Measurements from ENCODE around the gene ZFP92.
"Not testable (repeated sequence)": the region's sequence is repeated elsewhere in the genome, so short reads cannot be mapped to it uniquely, and the experiment has no call there.

ZFP92 gene

DNA sequence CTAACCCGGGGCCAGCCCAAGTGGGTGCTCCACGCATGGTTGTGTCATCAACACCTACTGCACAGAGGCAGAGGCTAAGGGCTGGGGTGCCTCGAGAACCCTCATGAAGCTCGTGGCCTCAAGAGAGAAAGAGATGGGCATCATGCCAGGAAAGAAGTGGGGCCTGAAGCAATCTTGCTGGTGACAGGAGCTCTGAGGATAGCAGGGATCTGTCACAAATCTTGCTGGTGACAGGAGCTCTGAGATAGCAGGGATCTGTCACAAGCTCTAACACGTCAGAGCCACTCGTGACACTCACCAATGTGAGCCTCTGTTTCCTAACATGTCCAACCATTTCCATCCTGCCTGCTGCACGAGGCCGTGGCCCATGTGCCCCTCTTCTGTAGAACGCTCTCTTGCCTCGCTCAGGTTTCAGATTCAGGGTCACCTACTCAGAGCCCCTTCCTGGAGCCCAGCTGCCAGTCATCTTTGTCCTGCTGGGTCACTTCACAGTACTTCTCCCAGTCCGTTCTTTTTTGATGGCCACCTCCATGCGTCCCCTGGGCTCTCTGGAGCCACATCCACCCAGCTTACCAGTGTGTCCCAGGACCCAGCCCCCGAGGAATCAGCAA is 31.2 kb upstream of the ZFP92 start:
- no peak overlapping the region for H3K27ac ChIP-seq
- TF ChIP-seq, protein P1, sequence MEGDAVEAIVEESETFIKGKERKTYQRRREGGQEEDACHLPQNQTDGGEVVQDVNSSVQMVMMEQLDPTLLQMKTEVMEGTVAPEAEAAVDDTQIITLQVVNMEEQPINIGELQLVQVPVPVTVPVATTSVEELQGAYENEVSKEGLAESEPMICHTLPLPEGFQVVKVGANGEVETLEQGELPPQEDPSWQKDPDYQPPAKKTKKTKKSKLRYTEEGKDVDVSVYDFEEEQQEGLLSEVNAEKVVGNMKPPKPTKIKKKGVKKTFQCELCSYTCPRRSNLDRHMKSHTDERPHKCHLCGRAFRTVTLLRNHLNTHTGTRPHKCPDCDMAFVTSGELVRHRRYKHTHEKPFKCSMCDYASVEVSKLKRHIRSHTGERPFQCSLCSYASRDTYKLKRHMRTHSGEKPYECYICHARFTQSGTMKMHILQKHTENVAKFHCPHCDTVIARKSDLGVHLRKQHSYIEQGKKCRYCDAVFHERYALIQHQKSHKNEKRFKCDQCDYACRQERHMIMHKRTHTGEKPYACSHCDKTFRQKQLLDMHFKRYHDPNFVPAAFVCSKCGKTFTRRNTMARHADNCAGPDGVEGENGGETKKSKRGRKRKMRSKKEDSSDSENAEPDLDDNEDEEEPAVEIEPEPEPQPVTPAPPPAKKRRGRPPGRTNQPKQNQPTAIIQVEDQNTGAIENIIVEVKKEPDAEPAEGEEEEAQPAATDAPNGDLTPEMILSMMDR (conservative IDR thresholded peaks at IDR 0.05), result no peak
- no peak for TF ChIP-seq ZFX (IDR thresholded peaks at IDR 0.05)

DNA sequence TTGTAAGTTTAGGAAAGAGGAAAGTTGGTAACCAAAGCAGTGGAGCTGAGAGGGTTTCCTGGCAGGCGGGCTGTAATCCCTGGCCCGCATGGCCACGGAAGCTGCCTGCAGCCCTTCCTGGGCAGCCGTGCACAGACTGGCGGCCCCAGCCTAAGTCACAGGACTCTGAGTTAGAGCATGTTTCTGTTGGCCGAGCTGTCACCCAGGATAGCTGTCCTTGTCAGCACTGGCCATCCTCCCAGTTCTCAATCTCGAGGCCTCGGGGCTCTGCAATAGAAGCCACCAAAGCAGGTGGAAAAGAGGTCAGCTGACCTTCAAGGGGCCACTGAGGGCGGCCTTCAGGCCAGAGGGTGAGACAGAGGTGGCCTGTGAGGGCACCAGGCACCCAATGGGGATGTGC is 30.6 kb upstream of the ZFP92 start:
- no peak for TF ChIP-seq ZFX (IDR thresholded peaks at IDR 0.05)
- TF ChIP-seq, protein P1 (conservative IDR thresholded peaks at IDR 0.05), result no peak
- H3K27ac ChIP-seq, result no peak overlapping the region

GRCh38 chrX:153381684-153382532 is 29.4 kb upstream of the ZFP92 start:
- no peak overlapping the region for H3K27ac ChIP-seq
- TF ChIP-seq, protein P1 (conservative IDR thresholded peaks at IDR 0.05), result no peak
- no peak for TF ChIP-seq ZFX (IDR thresholded peaks at IDR 0.05)

DNA sequence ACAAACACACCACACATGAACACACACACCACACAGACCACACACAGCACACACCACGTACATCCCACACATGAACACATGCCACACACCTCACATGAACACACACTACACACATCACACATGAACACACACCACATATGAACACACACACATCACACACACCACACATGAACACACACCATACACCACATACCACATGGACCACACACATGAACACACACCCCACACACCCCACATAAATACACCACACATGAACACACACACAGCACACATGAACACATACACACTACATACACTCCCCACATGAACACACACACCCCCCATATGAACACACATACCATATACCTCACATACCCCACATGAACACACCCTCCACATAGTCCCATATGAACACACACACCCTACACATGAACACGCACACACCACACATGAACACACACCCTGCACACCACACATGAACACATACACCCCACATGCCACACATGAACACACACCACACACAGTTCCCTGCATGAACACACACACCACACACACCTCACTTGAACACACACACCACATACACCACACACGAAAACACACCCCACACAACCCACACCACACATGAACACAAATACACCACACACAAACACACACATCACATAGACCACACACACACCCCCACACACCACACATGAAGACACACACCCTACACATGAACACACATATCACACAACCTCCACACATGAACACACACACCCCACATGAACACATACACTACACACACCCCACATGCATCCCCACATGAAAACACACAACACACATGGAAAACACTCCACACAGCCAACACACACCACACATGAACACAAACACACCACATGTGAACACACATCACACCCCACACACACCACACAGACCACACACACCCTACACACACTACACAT is 28.4 kb upstream of the ZFP92 start:
- TF ChIP-seq, protein P1 (conservative IDR thresholded peaks at IDR 0.05), result no peak
- H3K27ac ChIP-seq, result no peak overlapping the region

DNA sequence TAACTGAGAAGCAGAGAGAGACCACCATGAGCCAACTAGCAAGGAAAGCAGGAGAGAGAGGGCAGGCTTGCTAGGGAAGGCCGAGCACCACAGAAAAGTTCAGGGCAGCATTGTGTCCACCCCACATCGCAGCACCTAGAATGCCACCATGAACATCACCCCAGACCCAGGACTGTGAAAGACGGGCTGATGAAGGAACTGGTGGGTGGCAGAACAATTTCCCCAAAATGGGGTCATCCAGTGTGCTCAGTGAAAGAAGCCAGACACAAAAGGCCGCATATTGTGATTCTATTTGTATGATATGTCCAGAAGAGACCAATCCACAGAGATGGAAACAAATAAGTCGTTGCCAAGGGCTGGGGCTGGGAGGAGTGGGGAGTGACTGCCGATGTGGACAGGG is 26.9 kb upstream of the ZFP92 start:
- no peak overlapping the region for H3K27ac ChIP-seq
- TF ChIP-seq ZFX (IDR thresholded peaks at IDR 0.05), result no peak
- TF ChIP-seq, protein P1 (conservative IDR thresholded peaks at IDR 0.05), result no peak

- not testable (repeated sequence) for H3K27ac ChIP-seq
These were observed 26.3 kb upstream of the ZFP92 start for GRCh38 chrX:153384973-153385372.

DNA sequence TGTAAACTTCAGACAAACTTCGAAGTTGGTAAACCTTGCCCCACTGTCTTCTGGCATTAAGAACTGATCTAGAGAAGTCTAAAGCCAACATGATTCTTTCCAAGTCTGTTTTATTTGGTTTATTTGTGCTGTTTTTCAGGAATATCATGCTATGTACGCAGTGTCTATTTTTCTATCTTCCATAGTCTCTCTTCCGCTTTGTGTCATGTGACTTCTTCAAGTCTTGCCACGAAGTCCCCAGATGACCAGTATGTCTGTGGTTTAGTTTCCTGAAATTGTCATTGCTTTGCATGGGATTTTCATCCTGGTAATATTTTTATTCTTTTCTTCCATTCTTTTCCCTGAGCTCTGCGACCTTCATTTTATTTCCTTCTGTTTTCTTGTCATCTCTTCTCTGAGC is 25.2 kb upstream of the ZFP92 start:
- no peak for TF ChIP-seq ZFX (IDR thresholded peaks at IDR 0.05)
- TF ChIP-seq, protein P1 (conservative IDR thresholded peaks at IDR 0.05), result no peak
- H3K27ac ChIP-seq, result no peak overlapping the region

All from C4-2B (cell line).